ENCODE measurements around the gene NLGN2. TPM values are rescaled to one million over a fixed set of nuclear protein-coding genes. Genes with fewer than 3 reads are reported as not detected.

Gene NLGN2
- total RNA-seq, 1 donor: 5.8 TPM

DNA sequence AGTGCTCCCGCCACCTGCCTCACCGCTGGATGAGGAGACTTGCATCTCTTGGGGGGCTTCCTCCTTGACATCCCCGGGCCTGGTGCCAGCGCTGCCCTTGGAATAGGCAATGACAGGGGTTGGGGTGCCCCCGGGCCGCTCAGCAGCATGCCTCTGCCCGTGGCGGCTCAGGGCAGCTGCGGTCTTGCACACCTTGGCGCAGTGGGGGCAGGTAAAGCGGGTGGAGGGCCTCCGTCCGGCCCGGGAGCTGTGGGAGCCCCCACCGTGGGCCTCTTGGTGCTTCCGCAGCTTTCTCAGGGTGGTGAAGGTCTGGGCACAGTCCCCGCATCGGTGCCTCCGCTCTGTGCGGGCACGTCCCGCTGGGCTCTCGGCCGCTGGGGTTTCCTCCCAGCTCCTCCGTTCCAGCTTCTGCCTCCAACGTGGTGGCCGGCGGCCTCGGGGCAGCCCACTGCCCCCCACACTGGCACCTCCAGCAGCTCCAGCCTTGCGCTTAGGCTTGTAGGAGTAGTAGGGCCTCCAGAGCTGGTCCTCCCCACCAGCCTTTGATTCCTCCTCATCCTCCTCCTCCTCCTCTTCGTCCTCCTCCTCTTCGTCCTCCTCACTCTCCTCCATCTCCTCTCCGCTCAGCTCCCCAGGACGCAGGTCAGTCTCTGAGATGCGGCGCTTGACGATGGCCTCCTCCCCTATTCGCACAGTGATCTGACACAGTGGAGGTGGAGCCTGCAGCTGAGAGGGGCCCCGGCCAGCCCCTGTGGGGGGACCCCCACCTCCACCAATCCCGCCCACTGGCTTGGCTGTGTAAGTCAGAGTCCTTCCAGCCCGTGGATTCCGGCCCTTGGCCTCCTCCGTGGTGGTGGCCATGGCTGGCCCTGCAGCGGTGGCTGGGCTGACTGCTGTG, 55.1 kb downstream of the NLGN2 start:
- Histone ChIP-seq H3K27me3 (ENCODE audit: insufficient read depth, low read length) (no peaks in the 10 kb centered on the region), H3K4me2 (ENCODE audit: insufficient read depth, low read length) (no peak overlapping the region), H3K79me2 (ENCODE audit: insufficient read depth, low read length) (peaks cover 28% of the 10 kb centered on the region), H3K36me3 (ENCODE audit: insufficient read depth, low read length) (peaks cover 30% of the 10 kb centered on the region), H2AFZ (ENCODE audit: low read length) (no peak overlapping the region), H3K27ac (ENCODE audit: low read depth, low read length) (no peak overlapping the region), H4K20me1 (ENCODE audit: insufficient read depth, low read length) (peaks cover 23% of the 10 kb centered on the region), H3K9me3 (ENCODE audit: low read depth, low read length) (no peaks in the 10 kb centered on the region), H3K4me3 (ENCODE audit: insufficient read depth, low read length) (no peak overlapping the region), H3K4me1 (ENCODE audit: insufficient read depth, low read length) (peaks cover 10% of the 10 kb centered on the region)
- TF ChIP-seq, protein P1, sequence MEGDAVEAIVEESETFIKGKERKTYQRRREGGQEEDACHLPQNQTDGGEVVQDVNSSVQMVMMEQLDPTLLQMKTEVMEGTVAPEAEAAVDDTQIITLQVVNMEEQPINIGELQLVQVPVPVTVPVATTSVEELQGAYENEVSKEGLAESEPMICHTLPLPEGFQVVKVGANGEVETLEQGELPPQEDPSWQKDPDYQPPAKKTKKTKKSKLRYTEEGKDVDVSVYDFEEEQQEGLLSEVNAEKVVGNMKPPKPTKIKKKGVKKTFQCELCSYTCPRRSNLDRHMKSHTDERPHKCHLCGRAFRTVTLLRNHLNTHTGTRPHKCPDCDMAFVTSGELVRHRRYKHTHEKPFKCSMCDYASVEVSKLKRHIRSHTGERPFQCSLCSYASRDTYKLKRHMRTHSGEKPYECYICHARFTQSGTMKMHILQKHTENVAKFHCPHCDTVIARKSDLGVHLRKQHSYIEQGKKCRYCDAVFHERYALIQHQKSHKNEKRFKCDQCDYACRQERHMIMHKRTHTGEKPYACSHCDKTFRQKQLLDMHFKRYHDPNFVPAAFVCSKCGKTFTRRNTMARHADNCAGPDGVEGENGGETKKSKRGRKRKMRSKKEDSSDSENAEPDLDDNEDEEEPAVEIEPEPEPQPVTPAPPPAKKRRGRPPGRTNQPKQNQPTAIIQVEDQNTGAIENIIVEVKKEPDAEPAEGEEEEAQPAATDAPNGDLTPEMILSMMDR (IDR thresholded peaks at IDR 0.05; ENCODE audit: extremely low read depth, low read depth, low read length): no peak
- DNase-seq (ENCODE audit: insufficient read length, low spot score, missing footprints): peak; percentile 51

DNA sequence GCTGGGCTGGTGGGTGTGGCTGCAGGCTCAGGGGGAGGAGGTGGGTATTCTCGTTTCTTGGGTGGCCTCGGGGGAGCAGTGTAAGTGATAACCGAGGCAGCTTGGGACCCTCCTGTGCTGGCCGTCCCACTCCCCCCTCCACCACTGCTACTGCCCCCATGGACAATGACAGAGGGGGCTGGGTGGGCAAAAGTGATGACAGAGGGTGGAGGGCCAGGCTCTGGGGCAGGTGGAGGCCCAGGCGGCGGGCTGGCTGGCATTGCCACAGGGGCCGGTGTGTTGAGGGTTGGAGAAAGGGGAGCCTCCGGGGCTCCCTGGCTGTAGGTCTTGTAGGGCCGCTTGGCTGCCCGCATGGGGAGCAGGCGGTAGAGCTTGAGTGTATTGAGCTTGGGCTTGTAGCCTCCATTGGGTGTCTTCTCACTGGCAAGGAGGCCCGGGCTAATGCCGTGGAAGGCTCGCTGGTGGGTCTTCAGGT, 55.8 kb downstream of the NLGN2 start:
- Histone ChIP-seq H3K36me3 (ENCODE audit: insufficient read depth, low read length) (peaks cover 30% of the 10 kb centered on the region), H3K9me3 (ENCODE audit: low read depth, low read length) (no peaks in the 10 kb centered on the region), H3K4me3 (ENCODE audit: insufficient read depth, low read length) (no peak overlapping the region), H3K27me3 (ENCODE audit: insufficient read depth, low read length) (no peaks in the 10 kb centered on the region), H4K20me1 (ENCODE audit: insufficient read depth, low read length) (peaks cover 28% of the 10 kb centered on the region), H3K79me2 (ENCODE audit: insufficient read depth, low read length) (peaks cover 34% of the 10 kb centered on the region), H2AFZ (ENCODE audit: low read length) (no peak overlapping the region), H3K4me1 (ENCODE audit: insufficient read depth, low read length) (peaks cover 10% of the 10 kb centered on the region), H3K27ac (ENCODE audit: low read depth, low read length) (no peak overlapping the region), H3K4me2 (ENCODE audit: insufficient read depth, low read length) (no peak overlapping the region)
- TF ChIP-seq, protein P1 (IDR thresholded peaks at IDR 0.05; ENCODE audit: extremely low read depth, low read depth, low read length): no peak
- DNase-seq (ENCODE audit: insufficient read length, low spot score, missing footprints): peak; percentile 58

DNA sequence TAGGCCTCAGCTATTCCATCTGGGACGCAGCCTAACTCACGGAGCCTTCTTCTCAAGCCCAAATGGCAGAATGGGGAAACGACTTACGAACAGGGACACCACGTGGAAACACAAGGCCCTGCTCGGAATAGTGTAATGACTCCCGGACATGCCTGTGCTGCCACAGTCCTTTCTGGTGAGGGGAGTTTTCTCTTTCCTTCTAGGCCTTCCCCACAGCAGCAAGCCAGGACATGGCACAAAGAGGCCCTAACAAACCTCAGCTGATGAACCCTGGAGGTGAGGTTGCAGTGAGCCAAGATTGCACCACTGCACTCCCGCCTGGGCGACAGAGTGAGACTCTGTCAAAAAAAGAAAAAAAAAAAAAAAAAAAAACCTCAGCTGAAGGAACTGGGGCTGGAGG, 56.4 kb downstream of the NLGN2 start:
- TF ChIP-seq, protein P1 (IDR thresholded peaks at IDR 0.05; ENCODE audit: extremely low read depth, low read depth, low read length): no peak
- H2AFZ ChIP-seq (ENCODE audit: low read length): no peak overlapping the region
- no peak overlapping the region for H3K4me3 ChIP-seq (ENCODE audit: insufficient read depth, low read length)
- H3K27ac ChIP-seq (ENCODE audit: low read depth, low read length): no peak overlapping the region
- H3K27me3 ChIP-seq (ENCODE audit: insufficient read depth, low read length): no peaks in the 10 kb centered on the region
- peaks cover 10% of the 10 kb centered on the region for H3K4me1 ChIP-seq (ENCODE audit: insufficient read depth, low read length)
- DNase-seq (ENCODE audit: insufficient read length, low spot score, missing footprints): no peak
- H3K36me3 ChIP-seq (ENCODE audit: insufficient read depth, low read length): peaks cover 30% of the 10 kb centered on the region
- no peak overlapping the region for H3K4me2 ChIP-seq (ENCODE audit: insufficient read depth, low read length)
- no peaks in the 10 kb centered on the region for H3K9me3 ChIP-seq (ENCODE audit: low read depth, low read length)
- peaks cover 41% of the 10 kb centered on the region for H3K79me2 ChIP-seq (ENCODE audit: insufficient read depth, low read length)
- peaks cover 35% of the 10 kb centered on the region for H4K20me1 ChIP-seq (ENCODE audit: insufficient read depth, low read length)

DNA sequence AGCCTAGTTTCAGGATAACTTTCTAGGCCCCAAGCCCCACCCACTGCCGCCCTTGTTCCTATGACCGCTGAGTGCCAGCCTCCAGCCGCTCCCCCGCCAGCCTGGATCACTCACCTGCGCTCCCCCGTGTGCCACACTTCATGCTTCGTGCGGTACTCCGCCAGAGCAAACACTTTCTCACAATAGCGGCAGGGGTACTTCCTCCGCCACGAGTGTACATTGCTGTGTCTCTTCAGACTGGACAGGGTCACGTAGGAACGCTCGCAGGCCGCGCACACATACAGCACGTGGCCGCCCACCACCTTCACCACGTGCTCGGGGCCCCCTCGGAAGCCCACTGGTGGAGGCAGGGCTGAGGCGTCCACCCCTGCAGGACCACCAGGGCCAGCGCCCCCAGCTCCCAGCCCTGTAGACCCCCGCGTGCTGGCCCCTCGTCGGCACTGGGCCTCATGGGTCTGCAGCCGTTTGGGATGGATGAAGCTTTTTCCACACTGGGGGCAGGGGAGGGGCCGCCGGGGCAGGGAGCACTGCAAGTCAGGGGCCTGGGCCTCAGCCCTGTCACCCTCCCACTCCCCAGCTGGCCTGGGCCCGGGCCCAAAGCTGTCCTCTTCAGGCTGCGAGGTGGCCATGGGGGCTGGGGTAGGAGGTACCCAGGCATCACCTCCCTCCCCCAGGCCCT, 58.1 kb downstream of the NLGN2 start:
- Histone ChIP-seq H3K79me2 (ENCODE audit: insufficient read depth, low read length) (peaks cover 52% of the 10 kb centered on the region), H3K9me3 (ENCODE audit: low read depth, low read length) (no peaks in the 10 kb centered on the region), H3K4me3 (ENCODE audit: insufficient read depth, low read length) (no peak overlapping the region), H3K27ac (ENCODE audit: low read depth, low read length) (no peak overlapping the region), H3K36me3 (ENCODE audit: insufficient read depth, low read length) (peaks cover 30% of the 10 kb centered on the region), H3K4me1 (ENCODE audit: insufficient read depth, low read length) (peaks cover 10% of the 10 kb centered on the region), H2AFZ (ENCODE audit: low read length) (no peak overlapping the region), H4K20me1 (ENCODE audit: insufficient read depth, low read length) (peaks cover 35% of the 10 kb centered on the region), H3K27me3 (ENCODE audit: insufficient read depth, low read length) (no peaks in the 10 kb centered on the region), H3K4me2 (ENCODE audit: insufficient read depth, low read length) (no peak overlapping the region)
- DNase-seq (ENCODE audit: insufficient read length, low spot score, missing footprints): peak; percentile 45
- TF ChIP-seq, protein P1 (IDR thresholded peaks at IDR 0.05; ENCODE audit: extremely low read depth, low read depth, low read length): no peak
